Activated naive CD4-positive, alpha-beta T cell treated with anti-CD3 and anti-CD28 coated beads for 36 hours (primary cell): ENCODE data around the gene ZNF423. TPM values are rescaled to one million over a fixed set of nuclear protein-coding genes. Genes with fewer than 3 reads are reported as not detected.

ENCODE experiments used
- CTCF ChIA-PET: fragments of 350-600 bp; sonication (Branson Sonifier 250); formaldehyde crosslinking; loops from one replicate; lab custom pipeline; 2021; ENCODE audit warnings: antibody characterized with exemption; lab: Charles Lee
- DNase-seq: peaks from one replicate; pipeline ENCODE4 v3.0.0-alpha.2; 2020
- H3K27ac Mint-ChIP-seq: one replicate; pipeline ENCODE4 v1.8.0; 2021; ENCODE audit warnings: mild to moderate bottlenecking, mixed read lengths
- H3K27me3 Mint-ChIP-seq: one replicate; pipeline ENCODE4 v1.8.0; 2021; ENCODE audit warnings: low read depth, mixed read lengths
- H3K36me3 Mint-ChIP-seq: one replicate; pipeline ENCODE4 v1.8.0; 2021; ENCODE audit warnings: low read depth, mixed read lengths
- H3K4me1 Mint-ChIP-seq: one replicate; pipeline ENCODE4 v1.8.0; 2021; ENCODE audit warnings: low read depth, mixed read lengths
- H3K4me3 Mint-ChIP-seq: one replicate; pipeline ENCODE4 v1.8.0; 2021; ENCODE audit warnings: mild to moderate bottlenecking, moderate library complexity, mixed read lengths
- H3K9me3 Mint-ChIP-seq: one replicate; pipeline ENCODE4 v1.8.0; 2021; ENCODE audit warnings: mixed read lengths
- intact Hi-C: fragments of 100-400 bp; cut with micrococcal nuclease; formaldehyde crosslinking; loops from one replicate; pipeline ENCODE4 v1.15.1; 2023
- total RNA-seq, 2 experiments: library from RNA; stranded (reverse); gene quantifications; one replicate each; pipeline ENCODE4 v1.2.3, GENCODE V29; 2021

Gene ZNF423
- total RNA-seq, 2 experiments from 2014 or later, result 0.05 TPM; not detected in 1

DNA sequence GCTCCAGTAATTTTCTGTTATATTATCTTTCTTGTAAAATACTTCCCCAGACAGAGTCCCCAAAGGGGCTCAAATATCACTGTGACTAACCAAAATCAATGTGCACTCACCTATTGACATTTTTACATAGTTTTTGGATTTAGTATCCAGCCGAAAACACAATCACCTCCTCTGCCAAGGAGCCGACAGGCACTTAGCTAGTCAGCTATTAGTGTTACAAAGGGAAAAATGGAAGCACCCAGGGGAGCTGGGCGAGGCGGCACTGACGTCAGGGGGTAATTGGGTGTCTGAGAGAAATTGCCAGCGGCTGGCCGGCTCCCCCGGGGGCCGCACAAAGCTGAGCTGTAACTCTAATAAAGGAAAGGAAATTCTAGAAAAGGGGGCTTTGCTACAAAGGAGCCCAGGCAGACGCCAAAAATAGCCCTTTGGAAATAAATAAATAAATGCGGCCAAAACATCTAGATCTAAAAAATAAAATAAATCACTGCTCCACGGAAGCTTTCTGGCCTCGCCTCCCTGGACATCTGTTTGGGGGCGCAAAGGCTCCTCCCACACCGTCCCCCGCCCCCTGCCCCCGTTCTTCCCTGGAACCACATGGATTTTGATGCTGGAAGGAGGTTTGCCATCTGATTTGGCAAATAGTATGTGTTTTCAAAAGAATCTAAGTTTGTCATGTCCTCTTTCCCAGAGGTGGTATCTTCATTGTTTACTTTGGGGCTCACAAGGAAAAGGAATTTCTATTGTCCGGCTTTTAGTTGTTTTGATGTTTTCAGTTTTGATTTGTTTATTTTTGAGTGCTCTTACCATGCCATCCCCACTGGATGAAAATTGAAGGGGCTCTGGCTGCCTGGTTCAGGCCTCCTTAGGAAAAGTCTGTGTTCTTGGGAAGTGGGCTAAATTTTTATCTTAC is 156.7 kb downstream of the ZNF423 start:
- no peak overlapping the region for H3K4me3 Mint-ChIP-seq
- no peak for DNase-seq
- CTCF ChIA-PET, result interaction anchor here (0.6 kb wide), 1 partner anchor 25 kb away, joined by 3 read pairs; no protein-coding TSS in a partner anchor
- intact Hi-C loops, result no loop called here
- H3K27ac Mint-ChIP-seq, result no peak overlapping the region
- H3K36me3 Mint-ChIP-seq, result no peaks in the 10 kb centered on the region
- peaks cover 10% of the 10 kb centered on the region for H3K27me3 Mint-ChIP-seq
- H3K4me1 Mint-ChIP-seq, result no peaks in the 10 kb centered on the region
- no peaks in the 10 kb centered on the region for H3K9me3 Mint-ChIP-seq

DNA sequence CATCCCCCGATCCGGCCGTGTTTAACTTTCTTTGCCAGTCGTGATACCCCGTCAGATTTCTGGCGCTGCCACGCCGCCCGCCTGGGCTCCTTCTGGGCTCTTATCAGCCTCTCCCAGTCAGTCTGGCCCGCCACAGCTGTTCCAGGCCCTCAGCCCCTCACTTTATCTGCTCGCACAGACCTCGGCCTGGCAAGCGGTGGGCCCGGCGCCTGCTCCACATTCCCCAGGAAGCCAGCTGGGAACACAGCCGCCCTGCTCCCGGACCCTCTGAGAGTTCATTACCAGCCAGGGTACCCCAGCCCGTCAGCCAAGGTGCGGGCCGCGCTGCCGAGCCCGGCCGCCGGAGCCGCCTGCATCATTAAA is 157.5 kb downstream of the ZNF423 start:
- CTCF ChIA-PET, result interaction anchor here (0.6 kb wide), 1 partner anchor 25 kb away, joined by 3 read pairs; no protein-coding TSS in a partner anchor

DNA sequence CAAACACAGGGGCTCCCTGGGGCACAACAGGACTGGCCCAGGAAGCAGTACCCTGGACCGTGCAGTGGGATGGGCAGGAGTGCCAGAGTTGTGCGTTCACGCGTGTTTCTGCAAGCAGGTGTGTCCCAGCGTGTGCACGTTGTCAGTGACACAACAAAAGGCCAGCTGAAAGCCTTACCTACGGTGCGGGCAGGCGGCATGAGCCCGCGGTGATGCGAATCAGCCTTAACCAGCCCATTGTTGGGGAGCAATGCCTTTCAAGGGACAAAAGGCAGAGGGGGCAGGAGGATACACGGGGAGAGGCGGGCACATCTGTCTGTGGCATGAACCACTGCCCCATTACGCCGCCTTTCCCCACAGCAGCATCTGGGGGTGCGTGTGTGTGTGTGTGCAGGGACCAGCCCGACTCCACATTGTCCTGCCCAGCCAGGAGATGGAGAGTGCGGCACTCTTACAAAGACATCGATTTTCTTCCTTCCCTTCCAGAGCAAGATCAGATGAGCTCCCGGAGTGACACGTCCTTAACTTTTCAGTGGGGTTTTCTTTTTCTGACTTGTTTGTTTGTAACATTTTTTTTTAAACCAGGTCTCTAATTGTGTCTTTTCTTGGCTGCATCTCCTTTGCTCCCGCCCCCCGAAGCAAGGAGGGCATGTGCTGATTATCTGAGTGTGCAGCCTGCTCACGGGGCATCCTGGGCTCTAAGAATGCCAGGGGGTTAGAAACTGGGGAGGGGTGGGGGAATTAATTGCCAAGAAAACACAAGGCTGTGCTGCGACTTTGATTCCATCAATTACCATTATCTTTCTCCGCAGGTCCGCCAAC is 158.1 kb downstream of the ZNF423 start:
- no peak for DNase-seq
- Mint-ChIP-seq H3K4me1 (no peaks in the 10 kb centered on the region), H3K27ac (no peak overlapping the region), H3K27me3 (peaks cover 10% of the 10 kb centered on the region), H3K4me3 (no peak overlapping the region), H3K9me3 (no peaks in the 10 kb centered on the region), H3K36me3 (no peaks in the 10 kb centered on the region)
- intact Hi-C loops, result no loop called here
- CTCF ChIA-PET, result no interaction called here

More for the DNA sequence above, 157.5 kb downstream of the ZNF423 start:
- H3K36me3 Mint-ChIP-seq, result no peaks in the 10 kb centered on the region
- DNase-seq, result no peak
- H3K27me3 Mint-ChIP-seq, result peaks cover 10% of the 10 kb centered on the region
- no peak overlapping the region for H3K4me3 Mint-ChIP-seq
- intact Hi-C loops, result no loop called here
- no peaks in the 10 kb centered on the region for H3K4me1 Mint-ChIP-seq
- H3K27ac Mint-ChIP-seq, result no peak overlapping the region
- no peaks in the 10 kb centered on the region for H3K9me3 Mint-ChIP-seq

DNA sequence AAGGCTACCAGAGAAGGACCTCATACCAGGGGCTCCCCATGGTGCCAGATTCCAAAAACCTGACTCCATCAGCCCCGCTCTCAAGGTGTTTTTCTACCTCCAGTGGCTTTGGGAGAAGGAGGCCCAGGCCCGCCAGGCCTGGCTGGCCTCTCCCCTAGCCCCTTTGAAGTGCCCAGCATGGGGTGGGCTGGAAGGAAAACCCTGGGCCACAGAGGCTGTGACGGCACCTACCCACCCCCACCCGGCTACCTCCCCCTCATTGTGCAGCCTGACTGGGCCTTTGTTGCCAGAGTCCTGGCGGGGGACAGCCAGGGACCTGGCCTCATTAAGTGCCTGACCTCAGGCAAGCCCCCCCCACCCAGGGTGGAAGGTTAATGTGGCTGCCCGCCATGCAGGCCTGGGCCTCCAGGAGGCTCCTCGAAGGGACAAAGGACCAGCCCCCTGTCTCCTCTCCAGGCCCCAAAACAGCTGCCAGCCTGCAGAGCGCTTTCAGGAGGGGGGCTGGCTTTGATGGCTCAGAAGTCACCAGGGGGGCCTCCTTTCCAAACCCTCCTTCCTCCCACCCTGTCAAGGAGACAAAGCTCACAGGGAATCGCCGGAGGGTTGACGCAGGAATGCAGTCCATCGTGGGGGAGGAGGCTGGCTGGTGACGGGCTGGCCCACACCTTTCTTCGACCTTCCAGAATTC is 159.4 kb downstream of the ZNF423 start:
- CTCF ChIA-PET, result no interaction called here
- H3K9me3 Mint-ChIP-seq, result no peaks in the 10 kb centered on the region
- no peak for DNase-seq
- H3K4me3 Mint-ChIP-seq, result no peak overlapping the region
- intact Hi-C loops, result no loop called here
- H3K27me3 Mint-ChIP-seq, result peaks cover 10% of the 10 kb centered on the region
- no peaks in the 10 kb centered on the region for H3K36me3 Mint-ChIP-seq
- no peaks in the 10 kb centered on the region for H3K4me1 Mint-ChIP-seq
- no peak overlapping the region for H3K27ac Mint-ChIP-seq

DNA sequence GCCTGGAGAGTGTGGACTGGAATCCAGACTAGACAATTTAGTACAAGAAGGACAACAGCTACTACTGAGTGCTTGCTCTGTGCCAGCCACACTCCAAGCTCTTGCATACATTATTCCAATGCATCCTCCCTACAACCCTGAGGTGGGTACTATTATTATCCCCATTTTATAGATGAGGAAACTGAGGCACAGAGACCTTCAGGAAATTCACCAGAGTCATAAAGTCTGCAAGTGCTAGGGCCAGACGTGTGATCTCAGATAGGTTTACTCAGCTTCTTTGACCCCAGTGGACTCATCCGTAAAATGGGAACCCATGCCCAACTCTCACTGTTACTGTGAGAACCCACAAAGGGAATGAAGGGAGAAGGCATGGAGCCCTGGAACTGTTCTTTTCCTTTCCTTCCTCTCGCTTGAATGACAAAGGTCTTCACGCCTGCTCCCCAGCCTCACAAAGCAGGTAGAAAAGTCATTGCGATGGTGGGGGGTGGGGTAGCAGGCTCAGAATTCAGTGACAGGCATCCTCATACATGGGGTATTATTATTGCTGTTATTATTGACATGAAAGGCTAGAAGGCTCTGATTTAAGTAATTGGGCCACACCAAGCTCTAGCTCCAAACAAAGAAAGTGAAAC is 160.0 kb downstream of the ZNF423 start:
- Mint-ChIP-seq H3K27me3 (peaks cover 10% of the 10 kb centered on the region), H3K4me3 (no peak overlapping the region), H3K27ac (no peak overlapping the region), H3K36me3 (no peaks in the 10 kb centered on the region), H3K4me1 (no peaks in the 10 kb centered on the region), H3K9me3 (no peaks in the 10 kb centered on the region)
- CTCF ChIA-PET, result no interaction called here
- intact Hi-C loops, result no loop called here
- no peak for DNase-seq

DNA sequence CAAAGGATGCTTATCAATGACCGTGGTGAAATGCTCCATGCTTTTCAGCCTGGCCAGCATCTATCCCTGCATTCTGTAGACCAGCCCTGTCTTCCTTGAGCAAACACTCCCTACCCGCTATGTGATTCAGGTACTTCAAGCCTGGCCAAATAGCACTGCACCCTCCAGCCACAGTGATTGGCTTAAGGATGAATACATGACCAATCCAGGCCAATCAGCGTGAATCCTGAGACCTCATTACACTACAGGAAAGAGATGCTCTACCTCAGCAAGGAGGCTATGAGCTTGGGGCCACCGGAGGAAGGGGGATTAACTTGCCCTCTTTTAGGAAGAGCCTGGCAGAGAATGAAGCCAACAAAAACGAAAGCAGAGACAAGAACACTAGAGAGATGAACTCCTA is 162.5 kb downstream of the ZNF423 start:
- no peaks in the 10 kb centered on the region for H3K4me1 Mint-ChIP-seq
- H3K9me3 Mint-ChIP-seq, result no peaks in the 10 kb centered on the region
- no peak overlapping the region for H3K4me3 Mint-ChIP-seq
- H3K36me3 Mint-ChIP-seq, result no peaks in the 10 kb centered on the region
- intact Hi-C loops, result no loop called here
- H3K27ac Mint-ChIP-seq, result no peak overlapping the region
- peaks cover 7% of the 10 kb centered on the region for H3K27me3 Mint-ChIP-seq
- no peak for DNase-seq
- CTCF ChIA-PET, result no interaction called here

DNA sequence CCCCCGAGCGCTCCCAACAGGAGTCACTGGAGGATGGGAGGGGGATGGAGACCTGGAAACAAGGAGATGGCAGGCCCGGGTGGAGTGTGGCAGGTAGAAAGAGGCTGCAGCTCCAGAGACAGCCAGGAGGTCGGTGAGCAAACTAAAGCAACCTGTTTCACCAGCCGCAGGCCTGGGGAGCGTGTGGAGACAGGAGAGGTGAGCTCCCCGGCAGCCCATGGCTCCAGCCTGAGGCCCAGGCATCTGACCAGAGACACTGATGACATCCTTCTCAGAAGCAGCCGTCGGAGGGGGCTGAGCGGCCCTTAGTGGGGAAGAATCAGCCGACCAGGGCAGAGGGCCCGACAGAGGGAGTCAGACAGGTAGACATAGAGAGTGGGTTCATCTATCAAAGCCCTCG is 165.1 kb downstream of the ZNF423 start:
- peaks cover 8% of the 10 kb centered on the region for H3K27me3 Mint-ChIP-seq
- intact Hi-C loops, result no loop called here
- no peak for DNase-seq
- H3K4me3 Mint-ChIP-seq, result no peak overlapping the region
- no peaks in the 10 kb centered on the region for H3K4me1 Mint-ChIP-seq
- CTCF ChIA-PET, result no interaction called here
- no peaks in the 10 kb centered on the region for H3K9me3 Mint-ChIP-seq
- no peak overlapping the region for H3K27ac Mint-ChIP-seq
- H3K36me3 Mint-ChIP-seq, result no peaks in the 10 kb centered on the region

DNA sequence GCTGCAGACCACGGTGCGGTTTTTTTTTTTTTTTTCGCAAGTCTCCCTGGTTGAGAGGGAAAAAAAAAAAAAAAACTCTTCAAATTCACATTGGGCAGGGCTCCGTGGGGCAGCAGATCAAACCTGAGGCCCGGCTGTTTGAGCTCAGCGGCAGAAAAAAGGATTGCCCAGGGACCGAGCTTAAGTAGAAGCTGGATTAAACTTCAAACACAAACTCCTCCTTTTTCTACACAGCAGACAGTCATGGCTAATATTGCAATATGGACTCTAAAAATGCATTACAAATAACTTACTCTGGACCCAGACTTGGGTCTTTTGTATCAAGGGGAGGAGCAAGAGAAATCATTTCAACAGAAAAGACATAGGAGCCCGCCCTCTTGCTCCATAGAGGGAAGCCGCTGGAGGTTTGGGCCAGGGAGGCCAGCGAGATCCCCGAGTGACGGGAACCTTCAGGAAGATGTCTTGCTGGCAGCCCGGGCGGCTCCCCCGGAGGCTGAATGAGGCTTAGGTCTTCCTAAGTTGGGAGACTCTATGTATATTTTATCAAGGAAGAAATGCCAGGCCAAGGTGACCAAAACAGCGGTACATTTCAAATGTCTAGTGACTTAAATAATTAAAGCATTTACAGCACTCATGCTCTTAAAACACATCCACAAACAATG is 167.7 kb downstream of the ZNF423 start:
- CTCF ChIA-PET, result no interaction called here
- DNase-seq, result no peak
- H3K4me3 Mint-ChIP-seq, result no peak overlapping the region
- peaks cover 8% of the 10 kb centered on the region for H3K27me3 Mint-ChIP-seq
- H3K36me3 Mint-ChIP-seq, result no peaks in the 10 kb centered on the region
- H3K9me3 Mint-ChIP-seq, result no peaks in the 10 kb centered on the region
- intact Hi-C loops, result no loop called here
- no peaks in the 10 kb centered on the region for H3K4me1 Mint-ChIP-seq
- no peak overlapping the region for H3K27ac Mint-ChIP-seq

DNA sequence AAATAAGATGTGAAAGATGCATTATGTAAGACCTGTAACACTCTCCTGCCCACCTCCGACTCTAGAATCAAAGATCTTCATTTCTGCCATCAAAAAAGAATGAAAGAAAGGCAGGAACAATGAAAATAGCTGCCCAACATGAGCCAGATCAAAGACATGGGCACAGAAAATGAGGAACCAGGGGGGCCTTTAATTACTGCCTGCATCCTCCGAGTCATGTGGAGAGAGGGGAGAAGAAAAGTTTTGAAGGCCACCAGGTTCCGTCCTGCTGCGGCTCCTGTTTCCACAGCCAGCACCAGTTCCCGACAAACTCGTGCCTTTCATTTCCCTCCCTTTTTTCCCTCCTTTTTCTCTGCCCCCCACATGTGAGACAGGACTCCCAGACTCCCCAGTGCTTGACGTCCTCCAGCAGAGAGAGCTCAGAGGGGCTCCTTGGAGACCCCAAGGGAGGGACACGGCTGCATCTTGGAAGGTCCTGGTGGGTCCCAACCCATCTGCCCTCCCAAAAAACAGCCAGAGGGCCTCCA is 168.4 kb downstream of the ZNF423 start:
- CTCF ChIA-PET, result no interaction called here
- peaks cover 8% of the 10 kb centered on the region for H3K27me3 Mint-ChIP-seq
- DNase-seq, result no peak
- no peak overlapping the region for H3K4me3 Mint-ChIP-seq
- H3K4me1 Mint-ChIP-seq, result no peaks in the 10 kb centered on the region
- no peaks in the 10 kb centered on the region for H3K36me3 Mint-ChIP-seq
- no peaks in the 10 kb centered on the region for H3K9me3 Mint-ChIP-seq
- intact Hi-C loops, result no loop called here
- H3K27ac Mint-ChIP-seq, result no peak overlapping the region

DNA sequence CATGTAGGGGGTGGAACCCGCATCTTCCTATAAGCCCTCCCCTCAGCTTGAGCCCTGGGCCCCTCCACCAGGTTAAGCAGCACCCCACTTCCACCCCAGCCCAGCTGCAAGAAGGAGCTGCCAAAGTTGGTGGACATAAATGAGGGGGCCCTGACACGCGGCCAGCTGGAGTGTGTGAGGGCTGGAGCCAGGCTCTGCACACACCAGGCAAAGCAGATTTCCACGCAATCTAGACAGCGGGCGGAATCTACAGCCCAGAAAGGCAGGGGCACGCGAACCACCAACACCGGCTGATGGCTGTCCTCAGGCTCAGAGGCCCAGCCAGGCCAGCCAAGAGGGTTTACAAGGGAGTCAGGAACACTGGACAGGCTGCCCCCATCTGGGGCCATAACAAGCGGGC is 171.2 kb downstream of the ZNF423 start:
- CTCF ChIA-PET, result no interaction called here
- no peak for DNase-seq
- H3K4me3 Mint-ChIP-seq, result no peak overlapping the region
- no peaks in the 10 kb centered on the region for H3K36me3 Mint-ChIP-seq
- H3K9me3 Mint-ChIP-seq, result peaks cover 1% of the 10 kb centered on the region
- intact Hi-C loops, result no loop called here
- no peak overlapping the region for H3K27ac Mint-ChIP-seq
- no peaks in the 10 kb centered on the region for H3K4me1 Mint-ChIP-seq
- peaks cover 8% of the 10 kb centered on the region for H3K27me3 Mint-ChIP-seq

DNA sequence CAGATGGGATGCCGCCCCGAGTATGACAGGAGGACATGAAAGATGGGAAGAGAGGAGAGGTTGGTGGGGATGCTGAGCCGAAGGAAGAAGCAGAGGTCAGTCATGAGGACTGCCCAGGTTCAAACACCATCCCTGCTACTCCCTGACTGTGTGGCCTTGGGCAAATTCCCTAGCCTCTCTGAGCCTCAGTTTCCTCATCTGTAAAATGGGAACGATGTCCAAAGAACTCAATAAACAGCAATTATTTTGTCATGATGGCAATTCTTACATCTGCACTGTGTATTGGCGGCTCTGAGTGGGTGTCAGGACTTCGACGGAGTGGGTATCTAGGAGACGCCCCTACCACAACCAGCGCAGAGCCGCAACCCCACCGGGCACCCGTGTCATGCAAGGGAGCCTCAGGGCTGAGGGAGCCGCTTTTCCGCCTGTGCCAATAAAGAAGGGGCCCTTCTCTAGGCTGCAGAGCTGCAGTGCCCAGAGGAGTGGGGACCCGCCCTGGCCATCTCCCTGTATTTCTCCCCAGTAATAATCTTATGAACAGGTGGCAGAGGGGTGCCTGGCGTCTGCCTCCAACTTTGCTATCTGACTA is 173.2 kb downstream of the ZNF423 start:
- DNase-seq, result no peak
- Mint-ChIP-seq H3K27ac (no peak overlapping the region), H3K9me3 (peaks cover 1% of the 10 kb centered on the region), H3K4me1 (no peaks in the 10 kb centered on the region), H3K4me3 (no peak overlapping the region), H3K36me3 (no peaks in the 10 kb centered on the region), H3K27me3 (peaks cover 8% of the 10 kb centered on the region)
- CTCF ChIA-PET, result no interaction called here
- intact Hi-C loops, result no loop called here
